ENCODE results near the gene ATCAY. TPM values are rescaled to one million over a fixed set of nuclear protein-coding genes. Genes with fewer than 3 reads are reported as not detected.

Gene ATCAY
- total RNA-seq, 1 donor, result 0.43 TPM

GRCh38 chr19:3975144-3975543 is 94.7 kb downstream of the ATCAY start:
- no peak overlapping the region for H3K4me3 ChIP-seq (ENCODE audit: low read depth, low read length)
- no peak for TF ChIP-seq CTCF (IDR thresholded peaks at IDR 0.05; ENCODE audit: insufficient read depth, low read depth, low read length)
- DNase-seq (ENCODE audit: low read depth), result no peak

GRCh38 chr19:3975637-3976087 is 95.2 kb downstream of the ATCAY start:
- TF ChIP-seq CTCF (IDR thresholded peaks at IDR 0.05; ENCODE audit: insufficient read depth, low read depth, low read length), result no peak
- no peak for DNase-seq (ENCODE audit: low read depth)
- no peak overlapping the region for H3K4me3 ChIP-seq (ENCODE audit: low read depth, low read length)

- no peak for TF ChIP-seq CTCF (IDR thresholded peaks at IDR 0.05; ENCODE audit: insufficient read depth, low read depth, low read length)
- DNase-seq (ENCODE audit: low read depth), result no peak
- H3K4me3 ChIP-seq (ENCODE audit: low read depth, low read length), result no peak overlapping the region
Measured at GRCh38 chr19:3976495-3977241, 96.2 kb downstream of the ATCAY start.

Small RNA genes within 50 kb of the gene (small RNA-seq; reads per million reads assigned to genes)
- gene RN7SL202P, result not detected

Other genes with a start within 250 kb of the ATCAY start
- 40.6 and 46.2 TPM in 2 replicates for gene PIP5K1C, start 180.2 kb upstream of the ATCAY start, total RNA-seq
- gene TJP3, start 172.3 kb upstream of the ATCAY start, total RNA-seq, result not detected in 2 replicates
- gene APBA3, start 119.0 kb upstream of the ATCAY start, total RNA-seq, result 19.4 and 22.2 TPM in 2 replicates
- 48.4 and 64.1 TPM in 2 replicates for gene MRPL54, start 118.0 kb upstream of the ATCAY start, total RNA-seq
- gene RAX2, start 108.5 kb upstream of the ATCAY start, total RNA-seq, result not detected in 2 replicates
- gene MATK, start 94.3 kb upstream of the ATCAY start, total RNA-seq, result not detected in 2 replicates
- gene ZFR2, start 11.6 kb upstream of the ATCAY start, total RNA-seq, result not detected in 2 replicates
- not detected in 2 replicates for gene NMRK2, start 52.4 kb downstream of the ATCAY start, total RNA-seq
- gene DAPK3, start 90.4 kb downstream of the ATCAY start, total RNA-seq, result 209 and 213 TPM in 2 replicates
- gene EEF2, start 104.8 kb downstream of the ATCAY start, total RNA-seq, result 1,931 and 1,932 TPM in 2 replicates
- 17.3 and 26.7 TPM in 2 replicates for gene PIAS4, start 127.1 kb downstream of the ATCAY start, total RNA-seq
- 30.9 and 31.5 TPM in 2 replicates for gene ZBTB7A, start 186.2 kb downstream of the ATCAY start, total RNA-seq
- gene MAP2K2, start 243.4 kb downstream of the ATCAY start, total RNA-seq, result 137 and 180 TPM in 2 replicates

All from fibroblast of villous mesenchyme (primary cell).